ENCODE measurements around the gene FAM13A.
"Not testable (repeated sequence)": the region's sequence is repeated elsewhere in the genome, so short reads cannot be mapped to it uniquely, and the experiment has no call there.

The FAM13A gene

DNA sequence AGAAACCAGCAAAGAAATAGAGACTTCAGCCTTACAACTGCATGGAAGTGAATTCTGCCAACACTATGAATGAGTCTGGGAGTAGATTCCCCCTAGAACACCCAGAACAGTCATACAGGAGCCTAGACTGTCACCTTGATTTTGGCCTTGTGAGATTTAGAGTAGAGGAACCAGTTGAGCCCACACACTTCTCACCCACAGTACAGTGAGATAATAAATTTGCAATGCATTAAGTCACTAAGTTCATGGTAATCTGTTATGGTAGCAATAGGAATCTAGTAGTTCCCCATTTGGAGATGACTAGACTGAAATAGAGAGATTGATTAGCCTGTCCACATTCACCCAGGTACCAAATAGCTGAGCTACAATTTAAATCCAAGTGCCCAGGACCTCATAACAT lies 59.0 kb downstream of the FAM13A start:
- no peak for DNase-seq

DNA sequence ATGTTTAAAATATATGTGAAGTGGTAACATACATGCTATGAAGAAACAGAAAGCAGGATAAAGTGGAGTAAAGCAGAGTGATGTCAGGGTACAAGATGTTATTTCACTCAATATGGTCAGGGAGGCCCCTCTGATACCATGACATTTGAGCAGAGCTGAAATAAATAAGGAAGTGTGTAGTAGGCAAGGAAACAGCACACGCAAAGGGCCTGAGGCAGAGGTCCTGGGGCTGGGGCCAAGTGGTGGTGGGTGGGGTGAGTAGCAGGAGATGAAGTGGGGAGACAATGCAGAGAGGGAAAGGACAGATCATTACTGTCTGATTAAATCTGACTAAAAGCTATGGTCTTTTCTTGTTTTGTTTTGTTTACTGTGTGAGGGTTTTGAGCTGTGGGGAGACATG lies 61.1 kb downstream of the FAM13A start:
- no peak for DNase-seq

DNA sequence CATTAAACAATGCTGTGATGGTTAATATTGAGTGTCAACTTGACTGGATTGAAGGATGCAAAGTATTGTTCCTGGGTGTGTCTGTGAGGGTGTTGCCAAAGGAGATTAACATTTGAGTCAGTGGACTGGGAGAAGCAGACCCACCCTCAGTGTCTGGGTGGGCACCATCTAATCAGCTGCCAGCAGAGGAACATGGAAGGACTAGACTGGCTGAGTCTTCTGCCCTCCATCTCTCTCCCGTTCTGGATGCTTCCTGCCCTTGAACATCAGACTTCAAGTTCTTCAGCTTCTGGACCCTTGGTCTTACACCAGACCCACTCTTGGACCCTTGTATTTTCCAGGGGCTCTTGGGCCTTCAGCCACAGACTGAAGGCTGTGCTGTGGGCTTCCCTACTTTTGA lies 61.7 kb downstream of the FAM13A start:
- not testable (repeated sequence) for DNase-seq

DNA sequence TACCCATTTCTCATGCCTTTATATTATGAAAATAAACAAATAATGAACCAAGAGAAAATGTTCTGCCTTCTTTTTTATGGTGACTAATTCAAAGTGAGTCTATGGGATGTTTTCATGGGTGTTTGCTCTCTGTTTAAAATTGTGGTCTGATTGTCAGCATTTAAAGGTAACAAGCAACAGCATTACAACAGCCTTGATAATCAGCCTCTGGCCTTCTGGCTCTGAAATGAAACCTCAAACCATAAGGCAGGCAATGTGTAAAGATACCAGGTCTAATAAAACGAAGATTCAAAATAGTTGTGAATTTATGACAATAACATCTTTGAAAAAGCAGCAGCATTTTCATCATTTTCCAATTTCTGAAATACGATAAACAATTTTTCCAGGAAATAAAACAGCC lies 63.7 kb downstream of the FAM13A start:
- no peak for DNase-seq

DNA sequence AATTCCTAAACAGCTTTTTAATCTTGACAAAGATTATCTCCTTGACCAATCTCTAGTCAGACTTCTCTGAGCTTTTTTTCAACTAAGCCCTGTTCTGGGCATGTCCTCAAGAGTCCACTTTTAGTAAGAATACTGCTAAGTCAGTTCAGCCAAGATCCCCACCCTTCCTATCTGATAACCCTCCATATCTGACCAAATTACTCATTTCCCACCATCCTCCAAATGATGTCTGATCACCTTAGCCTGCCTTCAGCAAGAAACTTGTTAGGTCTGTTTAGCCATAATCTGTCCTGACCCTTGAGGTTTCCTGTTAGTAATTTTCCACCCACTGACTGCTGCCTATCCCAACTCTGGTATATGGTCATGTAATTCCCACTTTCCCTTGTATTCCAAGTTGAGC lies 65.2 kb downstream of the FAM13A start:
- no peak for DNase-seq

DNA sequence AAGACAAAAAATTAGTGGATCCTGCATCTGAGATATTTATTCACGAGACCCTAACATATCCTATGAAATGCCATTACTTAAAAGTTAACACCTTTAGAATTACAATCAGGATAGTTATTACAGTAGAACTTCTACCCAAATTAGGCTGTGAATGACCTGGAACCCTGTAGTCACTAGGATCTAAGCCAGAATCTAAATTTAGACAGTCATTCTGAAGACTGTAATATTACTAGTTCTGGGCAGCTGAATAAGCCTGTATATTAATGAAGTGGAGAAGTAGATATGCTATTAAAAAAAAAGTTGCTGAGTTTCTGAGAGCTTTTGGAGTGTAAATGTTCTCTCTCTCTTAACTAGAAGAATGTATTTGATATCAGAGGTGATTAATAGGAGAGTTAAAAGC lies 67.0 kb downstream of the FAM13A start:
- DNase-seq = no peak

DNA sequence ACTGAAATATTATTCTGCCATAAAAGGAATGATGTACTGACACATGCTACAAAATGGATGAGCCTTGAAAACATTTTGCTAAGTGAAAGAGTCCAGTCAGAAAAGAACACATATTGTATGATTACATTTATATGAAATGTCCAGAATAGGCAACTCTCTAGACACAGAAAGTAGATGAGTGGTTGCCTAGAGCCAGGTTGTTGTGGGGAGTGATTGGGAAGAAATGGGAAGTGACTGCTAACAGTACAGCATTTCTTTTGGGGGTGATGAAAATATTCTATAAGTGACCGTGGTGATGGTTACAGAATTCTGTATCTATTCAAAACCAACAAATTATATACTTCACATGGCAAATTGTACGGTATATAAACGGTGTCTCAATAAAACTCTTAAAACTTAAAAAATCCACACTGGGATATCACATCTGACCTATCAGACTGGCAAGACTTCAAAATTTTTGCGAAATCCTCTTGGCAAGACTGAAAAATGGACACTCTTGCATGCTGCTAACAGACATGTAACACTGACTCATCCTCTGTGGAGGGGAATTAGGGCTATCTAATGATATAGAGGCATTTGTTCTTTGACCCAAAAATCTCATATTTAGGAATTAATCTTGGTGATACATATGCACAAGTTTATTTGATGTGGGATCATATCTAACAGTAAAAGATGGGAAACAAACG lies 71.8 kb downstream of the FAM13A start:
- DNase-seq = no peak

DNA sequence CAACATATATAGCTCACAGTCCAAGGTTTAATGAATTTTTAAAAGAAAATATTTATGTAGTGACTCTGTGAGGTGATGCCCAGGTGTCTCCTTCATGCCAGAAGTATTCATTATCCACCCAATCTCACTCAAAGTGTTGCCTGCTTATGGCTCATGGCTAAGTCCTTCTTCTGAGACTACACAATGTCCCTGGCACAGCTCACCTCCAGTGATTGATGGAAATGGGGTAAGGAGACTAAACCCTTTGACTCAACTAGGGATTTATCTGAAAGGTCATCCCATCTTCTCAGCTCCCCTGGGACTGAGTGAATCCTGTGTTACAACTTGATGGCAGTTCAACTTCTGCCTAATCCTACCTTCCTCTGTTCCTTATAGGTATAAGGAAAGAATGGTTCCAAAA lies 74.2 kb downstream of the FAM13A start:
- DNase-seq = no peak

DNA sequence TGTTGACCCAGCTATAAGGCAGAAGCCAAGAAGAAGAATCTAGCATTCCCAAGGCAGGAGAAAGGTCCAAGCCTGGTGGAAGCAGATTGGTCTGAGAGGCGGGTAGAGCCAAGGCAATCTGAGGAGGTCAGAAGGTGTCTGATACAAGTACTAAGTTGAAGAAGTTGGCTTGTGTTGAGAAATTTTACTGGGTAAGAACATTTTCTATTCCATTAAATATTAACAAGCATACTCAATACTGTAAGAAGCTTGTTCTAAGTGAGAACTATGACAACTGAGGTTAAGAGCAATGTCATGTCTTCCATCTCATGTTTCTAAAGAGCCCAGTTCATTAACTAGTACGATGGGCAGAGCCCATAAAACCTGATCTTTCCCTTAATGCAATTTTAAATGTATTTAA lies 75.0 kb downstream of the FAM13A start:
- no peak for DNase-seq

DNA sequence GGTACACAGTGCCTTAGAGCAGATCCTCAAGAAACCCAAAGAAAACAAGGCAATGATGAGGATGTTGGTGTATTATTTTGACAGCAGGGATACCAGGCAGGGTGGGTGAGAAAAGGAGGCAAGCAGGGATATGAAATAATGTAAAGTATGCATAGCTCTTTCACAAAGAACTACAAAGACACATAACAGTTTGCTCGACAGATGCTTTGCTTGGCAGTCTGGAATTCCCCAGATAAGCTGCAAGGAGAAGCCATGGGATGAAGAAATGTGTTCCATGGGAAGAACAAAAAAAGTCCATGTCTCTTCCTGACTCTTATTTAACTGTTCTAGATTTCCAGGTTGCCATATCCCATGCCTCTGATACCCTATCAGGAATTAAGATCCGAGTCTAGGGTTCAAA lies 75.4 kb downstream of the FAM13A start:
- DNase-seq = no peak

DNA sequence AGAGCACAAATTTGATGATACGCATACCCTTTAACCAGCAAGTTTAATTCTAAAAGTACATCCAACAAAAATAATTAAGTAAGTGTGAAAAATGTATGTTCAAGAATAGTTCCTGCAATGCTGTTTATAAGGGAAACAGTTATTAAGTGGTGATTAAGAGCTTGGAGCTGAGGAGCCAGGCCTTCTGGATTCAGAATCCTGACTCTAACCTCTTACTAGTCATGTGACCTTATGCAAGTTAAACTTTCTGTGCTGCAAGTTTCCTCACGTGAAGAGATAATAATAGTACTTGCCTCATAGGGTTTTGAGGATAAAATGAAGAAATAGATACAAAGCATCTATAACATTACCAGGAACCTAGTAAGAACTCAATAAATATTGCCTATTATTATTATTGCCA lies 77.7 kb downstream of the FAM13A start:
- no peak for DNase-seq

DNA sequence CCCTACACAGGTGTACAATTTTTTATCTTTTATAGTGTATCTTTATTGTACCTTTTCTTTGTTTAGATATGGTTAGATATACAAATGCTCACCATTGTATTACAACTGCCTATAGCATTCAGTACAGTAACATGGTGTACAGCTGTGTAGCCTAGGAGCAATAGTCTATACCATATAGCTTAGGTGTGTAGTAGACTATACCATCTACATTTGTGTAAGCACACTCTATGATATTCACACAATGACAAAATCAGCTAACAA lies 80.3 kb downstream of the FAM13A start:
- no peak for DNase-seq

DNA sequence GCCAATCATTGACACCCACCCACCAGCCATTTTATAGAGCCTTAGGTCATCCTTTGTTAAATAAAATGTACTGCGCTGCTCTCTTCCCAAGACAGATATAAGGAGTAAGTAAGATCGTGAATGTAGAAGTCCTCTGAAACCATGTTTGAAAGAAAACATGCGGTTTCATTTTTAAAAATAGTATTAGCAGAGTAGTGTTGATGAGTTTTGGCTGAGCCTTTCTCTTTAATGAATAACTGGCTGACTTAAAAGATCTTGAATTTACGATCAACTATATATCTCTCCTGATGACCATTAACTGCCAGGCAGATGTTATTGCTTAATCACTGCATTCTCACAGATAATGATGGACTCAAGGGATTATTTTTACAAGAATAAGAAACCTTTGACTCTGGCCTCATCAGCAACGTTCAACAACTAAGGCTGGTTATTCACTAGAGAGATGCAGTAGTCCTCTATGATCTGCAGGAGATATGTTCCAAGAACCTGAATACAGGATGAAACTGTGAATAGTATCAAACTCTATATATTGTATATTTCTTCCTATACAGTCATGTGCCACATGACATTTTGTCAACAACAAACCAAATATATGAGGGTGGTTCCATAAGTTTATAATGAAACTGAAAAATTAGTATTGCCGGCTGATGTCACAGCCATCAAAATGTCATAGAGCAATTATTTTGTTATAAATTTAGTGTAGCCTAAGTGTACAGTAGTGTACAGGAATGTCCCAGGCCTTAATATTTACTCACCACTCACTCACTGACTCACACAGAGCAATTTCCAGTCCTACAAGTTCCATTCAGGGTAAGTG lies 80.8 kb downstream of the FAM13A start:
- no peak for DNase-seq

DNA sequence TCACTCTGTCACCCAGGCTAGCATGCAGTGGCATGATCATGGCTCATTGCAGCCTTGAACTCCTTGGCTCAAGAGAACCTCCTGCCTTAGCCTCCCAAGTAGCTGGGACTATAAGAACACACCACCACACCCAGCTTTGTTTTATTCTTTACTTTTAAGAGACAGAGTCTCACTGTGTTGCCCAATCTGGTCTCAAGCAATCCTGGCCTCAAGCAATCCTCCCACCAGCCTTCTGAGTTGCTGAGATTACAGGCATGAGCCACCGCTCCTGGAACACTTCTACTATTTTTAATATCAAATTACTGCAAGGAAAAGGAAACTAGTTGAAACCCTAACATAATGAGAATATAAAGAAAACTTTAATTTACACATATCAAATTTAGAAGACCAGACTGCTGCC lies 85.4 kb downstream of the FAM13A start:
- DNase-seq = no peak

DNA sequence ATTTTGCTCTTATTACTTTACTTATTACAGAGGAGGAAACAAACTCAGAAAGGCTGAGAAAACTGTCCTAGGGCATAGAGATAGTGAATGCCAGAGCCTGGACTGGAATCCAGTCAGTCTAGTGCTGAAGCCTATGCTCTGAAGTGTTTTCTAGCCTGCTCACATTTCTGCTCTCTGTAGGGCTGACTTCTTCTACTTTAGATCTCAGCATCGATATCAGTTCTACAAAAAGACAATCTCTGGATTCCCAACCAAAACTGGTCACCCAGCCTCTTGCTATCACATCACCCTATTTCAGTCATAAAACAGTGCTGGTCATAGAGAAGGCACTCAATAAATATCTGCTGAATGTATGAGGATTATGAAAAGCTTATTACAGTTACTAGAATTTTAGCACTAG lies 87.2 kb downstream of the FAM13A start:
- DNase-seq = no peak

DNA sequence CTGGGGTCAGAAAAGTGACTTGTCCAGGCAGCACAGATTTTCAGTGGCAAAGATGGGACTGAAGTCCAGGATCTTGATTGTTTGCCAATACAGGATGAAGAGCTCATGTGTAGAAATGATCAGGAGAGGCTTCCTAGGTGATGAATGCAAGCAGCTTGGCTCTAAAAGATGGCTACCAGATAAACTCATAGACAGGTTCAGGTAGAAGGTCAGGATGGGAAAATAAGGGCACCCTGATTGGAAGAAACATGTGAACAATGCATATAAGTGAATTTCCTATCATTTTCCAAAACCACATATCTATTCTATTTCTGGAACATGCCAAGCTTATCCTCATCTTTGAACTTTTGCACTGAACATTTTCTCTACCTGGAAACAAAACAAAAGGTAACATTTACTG lies 87.7 kb downstream of the FAM13A start:
- no peak for DNase-seq

DNA sequence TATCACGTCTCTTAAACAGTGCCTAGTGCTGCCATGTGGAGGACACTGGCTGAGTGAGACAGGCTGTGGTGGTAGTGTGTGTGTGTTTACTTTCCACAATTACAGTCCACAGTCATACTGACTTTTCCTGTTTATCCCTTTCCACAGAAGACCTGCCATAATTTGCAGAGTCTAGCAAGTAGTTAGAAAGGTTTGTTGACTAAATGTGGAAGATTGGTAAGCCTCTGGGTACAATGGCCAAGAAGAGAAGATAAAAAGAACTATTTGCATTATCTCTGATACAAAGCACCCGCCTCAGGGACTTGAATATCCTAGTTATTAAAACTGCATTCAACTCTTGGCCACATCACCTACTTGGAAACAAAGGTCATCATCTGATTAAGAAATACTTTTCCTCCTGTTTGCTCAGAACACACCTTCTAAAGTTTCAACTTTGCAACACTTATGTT lies 89.1 kb downstream of the FAM13A start:
- DNase-seq = no peak

DNA sequence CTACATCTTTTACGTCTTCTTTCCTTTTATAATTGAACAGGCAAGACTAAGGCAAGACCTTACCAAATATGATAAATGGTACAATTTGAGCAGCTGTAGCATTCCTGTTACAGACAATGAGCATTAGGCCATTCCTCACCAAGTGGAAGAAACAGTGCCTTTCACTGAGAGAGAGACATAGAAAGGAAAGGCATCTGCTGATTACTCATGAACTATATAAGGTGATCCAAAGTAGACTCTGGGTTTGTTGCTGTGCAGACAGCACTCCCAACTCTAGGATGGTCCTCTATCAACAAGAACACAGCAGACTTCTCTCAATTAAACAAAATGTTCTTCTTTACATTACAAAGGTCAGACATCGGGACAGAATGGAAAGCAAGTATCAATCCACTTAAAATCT lies 91.9 kb downstream of the FAM13A start:
- DNase-seq = no peak

DNA sequence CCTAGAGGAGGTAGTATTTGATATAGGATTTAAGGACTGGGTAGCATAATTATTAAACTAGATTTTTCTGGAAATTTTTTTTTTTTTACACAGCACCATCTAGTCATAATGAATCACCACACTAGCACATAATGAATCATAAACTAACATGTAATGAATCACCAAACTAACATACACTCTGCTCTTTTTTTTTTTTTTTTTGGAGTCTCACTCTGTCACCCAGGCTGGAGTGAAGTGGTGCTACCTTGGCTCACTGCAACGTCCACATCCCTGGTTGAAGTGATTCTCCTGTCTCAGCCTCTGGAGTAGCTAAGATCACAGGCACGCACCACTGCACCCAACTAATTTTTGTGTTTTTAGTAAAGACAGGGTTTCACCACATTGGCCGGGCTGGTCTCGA lies 92.5 kb downstream of the FAM13A start:
- no peak for DNase-seq

DNA sequence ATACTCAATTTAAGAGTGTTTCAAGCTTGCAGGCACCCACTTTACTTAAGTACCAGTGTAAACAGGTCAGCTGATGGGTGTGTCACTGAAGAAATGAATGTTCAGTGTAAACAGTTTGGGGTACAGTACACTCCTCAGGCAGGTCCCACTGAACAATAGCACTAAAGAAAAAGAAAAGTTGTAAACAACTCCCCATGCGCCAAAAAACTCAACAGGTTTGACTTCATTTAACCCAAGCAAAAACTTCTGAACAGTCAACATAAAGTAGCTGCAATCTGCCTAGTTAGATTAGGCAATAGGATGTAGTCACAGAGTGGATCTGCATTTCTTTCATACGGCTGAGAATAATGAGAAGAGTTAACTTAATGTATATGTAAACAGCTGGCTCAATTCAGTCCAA lies 93.2 kb downstream of the FAM13A start:
- no peak for DNase-seq

DNA sequence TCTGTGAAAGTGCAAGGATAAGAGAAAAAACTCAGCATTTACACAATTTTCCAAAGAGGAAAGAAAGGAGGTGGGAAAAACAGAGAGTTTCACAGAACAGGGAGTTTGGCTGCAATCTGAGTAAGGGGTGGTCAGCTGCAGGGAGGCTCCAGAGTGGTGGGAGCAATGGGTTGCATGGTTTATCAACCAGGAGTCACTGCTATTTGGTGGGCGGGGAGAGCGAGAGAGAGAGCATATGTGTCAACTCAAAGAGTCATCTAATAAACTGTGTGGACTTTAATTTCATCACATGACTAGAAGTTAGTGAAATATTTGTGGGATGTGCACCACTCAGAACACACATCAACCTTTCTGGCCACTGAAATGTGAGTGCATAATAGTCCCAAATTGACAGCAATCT lies 94.6 kb downstream of the FAM13A start:
- no peak for DNase-seq

DNA sequence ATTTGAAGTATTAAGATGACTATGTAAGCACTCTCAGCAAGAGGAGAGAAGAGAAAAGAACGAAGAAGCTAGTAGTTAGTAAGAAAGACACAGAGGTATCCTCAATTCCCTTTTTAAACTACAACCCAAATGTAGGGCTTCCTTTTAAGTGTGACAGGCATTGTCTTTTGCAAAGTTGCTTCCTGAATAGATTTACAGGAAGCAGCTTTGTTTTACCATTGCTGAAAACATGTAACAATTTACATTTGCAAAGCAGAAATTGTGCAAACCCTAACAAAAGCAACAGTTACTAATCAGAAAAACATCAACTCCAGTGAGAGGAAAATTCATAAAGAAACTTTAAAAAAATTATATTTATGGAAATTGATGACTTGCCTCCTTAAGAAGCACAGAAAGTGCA lies 96.4 kb downstream of the FAM13A start:
- no peak for DNase-seq

DNA sequence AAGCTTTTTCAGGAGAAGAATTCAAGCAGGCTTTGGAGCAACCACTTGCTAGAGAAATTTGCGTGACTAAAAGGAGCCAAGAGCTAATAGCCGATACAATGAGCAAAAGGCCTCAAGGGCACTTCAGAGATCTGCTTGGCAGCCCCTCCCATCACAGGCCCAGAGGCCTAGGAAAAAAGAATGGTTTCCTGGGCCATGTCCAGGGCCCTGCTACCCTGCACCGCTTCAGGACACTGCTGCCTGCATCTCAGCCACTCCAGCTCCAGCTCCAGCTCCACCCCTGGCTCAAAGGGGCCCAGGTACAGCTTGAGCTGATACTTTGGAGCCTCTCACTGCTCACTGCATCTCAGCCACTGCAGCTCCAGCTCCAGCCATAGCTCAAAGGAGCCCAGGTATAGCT lies 98.9 kb downstream of the FAM13A start:
- no peak for DNase-seq

DNA sequence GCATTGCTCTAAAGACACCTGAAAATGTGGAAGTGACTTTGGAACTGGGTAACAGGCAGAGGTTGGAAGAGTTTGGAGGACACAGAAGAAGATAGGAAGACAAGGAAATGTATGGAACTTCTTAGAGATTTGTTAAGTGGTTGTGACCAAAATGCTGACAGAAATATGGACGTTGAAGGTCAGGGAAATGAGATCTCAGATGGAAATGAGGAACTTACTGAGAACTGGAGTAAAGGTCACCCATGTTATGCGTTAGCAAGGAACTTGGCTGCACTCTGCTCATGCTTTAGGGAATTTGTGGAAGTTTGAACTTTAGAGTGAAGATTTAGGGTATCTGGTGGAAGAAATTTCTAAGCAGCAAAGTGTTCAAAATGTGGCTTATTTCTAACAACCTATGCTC lies 99.4 kb downstream of the FAM13A start:
- DNase-seq = no peak
